NT2/D1 (cell line): ENCODE measurements around the gene NBPF26.
"Not testable (repeated sequence)": the region's sequence is repeated elsewhere in the genome, so short reads cannot be mapped to it uniquely, and the experiment has no call there.

Experiments used
- DNase-seq: peaks from one replicate; pipeline ENCODE4 v3.0.0-alpha.2; 2011; ENCODE audit warnings: low read depth, low spot score
- H3K27me3 ChIP-seq: 2 replicates; pipeline ENCODE4 v1.6.0; 2011; ENCODE audit warnings: mild to moderate bottlenecking; ENCODE audit not compliant: insufficient read length, insufficient read depth
- H3K36me3 ChIP-seq: 2 replicates; pipeline ENCODE4 v1.6.1; 2011; ENCODE audit warnings: mild to moderate bottlenecking, low read length, mixed read lengths; ENCODE audit not compliant: insufficient read depth, insufficient read length
- H3K4me1 ChIP-seq: 2 replicates; pipeline ENCODE4 v1.5.1; 2011; ENCODE audit not compliant: insufficient read depth, insufficient read length
- H3K4me3 ChIP-seq: 2 replicates; pipeline ENCODE4 v1.5.1; 2011; ENCODE audit warnings: low read depth; ENCODE audit not compliant: insufficient read length
- H3K9ac ChIP-seq: 2 replicates; pipeline ENCODE4 v1.6.0; 2011; ENCODE audit warnings: low read depth; ENCODE audit not compliant: insufficient read length
- H3K9me3 ChIP-seq: 2 replicates; pipeline ENCODE4 v1.5.1; 2011; ENCODE audit warnings: mild to moderate bottlenecking, low read length; ENCODE audit not compliant: insufficient read depth

Gene NBPF26

DNA sequence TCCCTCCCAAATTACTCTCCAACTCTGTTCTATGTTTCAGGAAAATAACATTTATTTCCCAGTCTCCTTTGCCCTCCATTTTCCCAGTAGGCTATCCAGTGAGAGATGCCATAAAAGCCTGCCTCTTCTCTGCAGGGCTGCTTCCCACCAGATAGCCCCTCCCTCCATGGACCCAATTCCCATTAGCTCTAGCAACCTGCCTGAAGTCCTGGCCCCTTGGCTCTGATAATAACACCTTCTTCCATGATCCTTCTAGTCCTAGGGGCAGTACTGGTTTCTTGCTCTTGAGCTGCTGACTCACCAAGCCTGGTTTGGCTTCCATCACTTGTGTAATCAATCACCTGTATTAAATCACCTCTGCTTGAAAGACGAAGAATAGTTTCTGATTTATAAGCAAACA, 156.3 kb downstream of the NBPF26 start:
- not testable (repeated sequence) for H3K27me3 ChIP-seq, DNase-seq

DNA sequence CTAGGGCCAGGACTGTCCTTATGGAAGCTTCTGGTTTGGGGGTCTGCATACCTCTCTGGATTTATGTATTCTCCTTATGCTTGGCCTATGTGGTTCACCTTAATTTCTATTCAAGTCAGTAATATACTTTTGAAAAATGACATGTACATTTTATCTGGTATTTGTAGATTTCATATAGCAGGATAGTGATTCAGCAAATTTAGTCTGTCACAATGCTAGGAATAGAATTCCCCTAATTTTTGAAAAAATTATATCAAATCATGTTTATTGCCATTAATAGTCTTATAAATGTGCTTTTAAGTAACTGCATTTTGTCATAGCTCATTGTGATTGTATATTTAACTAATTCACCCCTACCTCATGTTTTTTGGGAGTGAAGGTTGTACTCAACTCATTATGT, 158.2 kb downstream of the NBPF26 start:
- H3K4me1 ChIP-seq, H3K4me3 ChIP-seq, H3K36me3 ChIP-seq, DNase-seq, H3K9me3 ChIP-seq, H3K27me3 ChIP-seq, H3K9ac ChIP-seq: not testable (repeated sequence)

More for the DNA sequence above, 156.3 kb downstream of the NBPF26 start:
- H3K36me3 ChIP-seq, H3K9me3 ChIP-seq, H3K9ac ChIP-seq, H3K4me1 ChIP-seq, H3K4me3 ChIP-seq: not testable (repeated sequence)
